GM21723 (cell line): ENCODE measurements around the gene HLA-DPB1.
A peak's percentile ranks its signal among the peaks of the same experiment; 100 is the strongest.
"Not testable (repeated sequence)": the region's sequence is repeated elsewhere in the genome, so short reads cannot be mapped to it uniquely, and the experiment has no call there.

Source experiments
- ATAC-seq: cut with Tn5 transposase; IDR thresholded peaks from one replicate; pipeline ENCODE4 v1.9.1; 2021; ENCODE audit warnings: mild to moderate bottlenecking, moderate library complexity; ENCODE audit not compliant: unreplicated experiment

The HLA-DPB1 gene

DNA sequence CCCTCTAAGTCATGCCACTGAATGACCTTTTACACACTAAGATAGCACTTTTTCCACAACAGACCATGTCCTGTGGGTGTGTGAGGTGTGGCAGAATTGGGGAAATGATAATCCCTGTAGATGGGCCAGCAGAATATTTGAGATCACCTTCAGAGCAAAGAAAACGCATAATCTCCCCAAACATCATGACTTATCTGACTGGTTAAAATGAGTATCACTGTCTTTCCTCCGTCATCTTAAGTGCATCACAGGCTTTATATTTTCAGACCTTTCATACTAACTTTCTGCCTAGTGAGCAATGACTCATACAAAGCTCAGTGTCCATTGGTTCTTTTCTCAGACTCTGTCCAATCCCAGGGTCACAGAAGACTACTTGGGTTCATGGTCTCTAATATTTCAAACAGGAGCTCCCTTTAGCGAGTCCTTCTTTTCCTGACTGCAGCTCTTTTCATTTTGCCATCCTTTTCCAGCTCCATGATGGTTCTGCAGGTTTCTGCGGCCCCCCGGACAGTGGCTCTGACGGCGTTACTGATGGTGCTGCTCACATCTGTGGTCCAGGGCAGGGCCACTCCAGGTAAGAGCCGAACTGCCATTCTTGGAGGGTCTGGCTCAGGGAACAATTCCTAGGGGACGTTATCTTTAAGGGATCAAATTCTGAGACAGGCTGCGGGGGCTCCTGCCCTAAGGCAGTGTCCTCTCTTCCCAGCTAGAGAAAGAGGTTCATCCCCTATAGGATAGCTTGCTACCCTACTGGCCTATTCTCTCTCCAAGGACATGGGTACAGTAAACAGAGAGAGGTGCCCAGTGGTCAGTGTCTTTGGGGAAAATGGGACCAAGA lies at the start of gene HLA-DPB1:
HLA-DPB1 (plus strand) TSS at position 423 of the 838 bp plus-strand sequence; CDS start at position 475, 52 bp downstream.
- peak; percentile 75 for ATAC-seq

DNA sequence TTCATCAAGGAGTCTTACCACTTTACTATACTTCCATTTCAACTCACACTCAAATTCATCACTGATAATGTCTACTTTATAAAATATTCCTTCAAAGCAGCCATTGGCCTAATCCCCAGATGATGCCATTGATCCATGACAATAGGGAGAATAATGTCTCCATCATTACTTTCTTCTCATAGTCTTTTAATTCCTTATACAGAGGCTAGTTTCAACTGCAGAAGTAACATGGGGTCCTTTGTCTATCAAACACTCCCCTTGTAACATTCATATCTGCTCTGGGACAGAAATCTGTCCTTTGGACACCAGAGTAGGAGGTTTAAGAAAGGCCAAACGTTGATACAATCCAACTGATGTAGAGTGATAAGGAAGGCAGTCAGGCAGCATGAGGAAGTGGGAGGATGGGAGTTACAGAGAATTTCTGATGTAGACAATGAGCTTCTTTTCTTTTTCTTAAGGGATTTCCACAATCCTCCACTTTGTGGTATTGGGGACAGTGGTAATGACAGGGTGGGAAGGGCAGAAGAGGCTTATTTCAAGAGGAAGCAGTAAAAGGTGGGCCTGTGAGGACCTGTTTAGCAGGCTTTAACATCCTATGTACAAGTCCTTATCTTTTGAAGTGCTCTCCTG lies 47.5 kb upstream of the HLA-DPB1 start:
- ATAC-seq, result no peak

DNA sequence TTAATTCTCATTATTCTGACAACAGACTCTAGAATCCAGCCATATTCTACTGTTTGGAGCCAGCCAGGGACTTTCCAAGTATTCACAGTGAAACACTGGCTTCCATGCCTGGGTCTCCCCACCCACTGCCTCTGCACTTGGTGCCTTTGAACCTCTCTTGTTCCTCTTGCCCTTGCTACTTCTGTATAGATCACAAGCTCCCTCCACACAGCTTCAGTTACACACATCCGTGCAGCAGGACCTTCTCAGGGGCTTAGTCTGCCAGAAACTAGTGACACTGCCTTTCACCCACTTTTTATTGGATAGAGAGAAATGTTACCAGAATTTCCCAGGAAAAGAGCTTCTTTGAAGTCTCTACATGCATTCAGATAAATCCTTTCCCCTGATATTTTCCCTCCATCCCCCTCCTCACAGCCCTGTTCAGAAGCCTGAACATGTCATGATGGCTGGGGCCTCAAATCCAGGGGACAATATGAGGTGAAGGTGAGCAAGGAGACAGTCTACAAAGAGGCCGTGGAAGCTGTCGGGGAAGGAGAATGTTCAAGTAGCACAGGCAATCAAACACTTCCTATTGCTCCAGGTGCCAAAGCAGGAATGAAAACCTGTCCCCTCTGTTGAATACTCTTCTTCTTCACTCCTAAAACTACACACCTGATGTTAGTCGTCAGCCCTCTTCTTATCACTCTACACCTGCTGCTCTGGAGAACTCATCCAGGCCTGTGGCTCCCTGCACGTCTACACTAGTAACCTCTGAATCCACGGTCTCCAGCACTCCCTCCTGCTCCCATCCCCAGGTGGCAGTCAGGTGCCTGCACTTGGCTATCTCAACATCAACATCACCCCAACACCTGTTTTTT lies 46.2 kb upstream of the HLA-DPB1 start:
- peak; percentile 66 for ATAC-seq

- ATAC-seq, result peak; percentile 3
Measured at GRCh38 chr6:33030245-33030644, 45.5 kb upstream of the HLA-DPB1 start.

DNA sequence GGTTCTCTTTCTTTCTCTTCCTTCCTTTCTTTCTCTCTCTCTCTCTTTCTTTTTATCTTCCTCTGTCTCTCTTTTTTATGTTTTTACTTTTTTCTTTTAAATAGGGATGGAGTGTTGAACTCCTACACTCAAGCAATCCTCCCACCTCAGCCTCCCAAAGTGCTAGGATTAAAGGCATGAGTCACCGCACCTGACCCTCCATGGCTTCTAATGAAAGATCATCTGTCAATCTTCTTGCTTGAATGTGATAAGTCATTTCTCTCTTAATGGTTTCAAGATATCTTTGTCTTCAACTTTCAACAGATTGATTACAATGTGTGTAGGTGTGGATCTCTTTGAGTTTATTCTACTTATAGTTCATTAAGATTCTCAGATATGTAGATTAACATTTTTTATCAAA lies 41.2 kb upstream of the HLA-DPB1 start:
- ATAC-seq, result no peak

DNA sequence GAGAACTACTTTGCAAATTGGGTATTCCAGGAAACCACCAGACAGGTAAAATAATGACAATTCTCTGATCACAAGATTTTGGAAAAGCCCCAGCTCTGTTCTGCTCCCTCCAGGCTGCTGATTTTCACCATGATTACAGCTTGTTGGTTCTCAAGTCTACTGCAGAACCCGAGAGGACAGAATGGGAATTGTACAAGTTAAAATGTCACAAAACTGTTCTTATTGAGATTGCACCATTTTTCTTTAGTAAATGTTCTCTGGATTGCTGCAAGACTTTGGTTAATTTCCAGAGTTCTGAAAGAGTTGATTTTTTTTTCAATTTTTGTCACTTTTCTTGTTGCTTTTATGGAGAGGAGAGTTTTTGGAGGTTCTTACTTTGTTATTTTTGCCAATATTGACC lies 39.3 kb upstream of the HLA-DPB1 start:
- ATAC-seq, result no peak

DNA sequence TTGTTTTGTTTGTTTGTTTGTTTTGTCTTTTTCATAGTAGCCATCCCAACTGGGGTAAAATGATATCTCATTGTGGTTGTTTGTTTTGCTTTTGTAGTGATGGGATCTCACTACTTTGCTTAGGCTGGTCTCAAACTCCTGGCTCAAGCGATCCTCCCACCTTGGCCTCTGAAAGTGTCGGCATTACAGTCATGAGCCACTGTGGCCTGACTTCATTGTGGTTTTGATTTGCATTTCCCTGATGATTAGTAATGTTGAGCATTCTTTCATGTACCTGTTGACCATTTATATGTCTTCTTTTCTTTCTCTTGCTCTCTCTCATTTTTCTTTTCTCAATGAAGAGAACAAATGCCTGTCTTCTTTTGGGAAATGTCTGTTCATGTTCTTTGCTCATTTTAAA lies 35.6 kb upstream of the HLA-DPB1 start:
- no peak for ATAC-seq

- no peak for ATAC-seq
Measured at GRCh38 chr6:33049323-33050013, 26.3 kb upstream of the HLA-DPB1 start.

DNA sequence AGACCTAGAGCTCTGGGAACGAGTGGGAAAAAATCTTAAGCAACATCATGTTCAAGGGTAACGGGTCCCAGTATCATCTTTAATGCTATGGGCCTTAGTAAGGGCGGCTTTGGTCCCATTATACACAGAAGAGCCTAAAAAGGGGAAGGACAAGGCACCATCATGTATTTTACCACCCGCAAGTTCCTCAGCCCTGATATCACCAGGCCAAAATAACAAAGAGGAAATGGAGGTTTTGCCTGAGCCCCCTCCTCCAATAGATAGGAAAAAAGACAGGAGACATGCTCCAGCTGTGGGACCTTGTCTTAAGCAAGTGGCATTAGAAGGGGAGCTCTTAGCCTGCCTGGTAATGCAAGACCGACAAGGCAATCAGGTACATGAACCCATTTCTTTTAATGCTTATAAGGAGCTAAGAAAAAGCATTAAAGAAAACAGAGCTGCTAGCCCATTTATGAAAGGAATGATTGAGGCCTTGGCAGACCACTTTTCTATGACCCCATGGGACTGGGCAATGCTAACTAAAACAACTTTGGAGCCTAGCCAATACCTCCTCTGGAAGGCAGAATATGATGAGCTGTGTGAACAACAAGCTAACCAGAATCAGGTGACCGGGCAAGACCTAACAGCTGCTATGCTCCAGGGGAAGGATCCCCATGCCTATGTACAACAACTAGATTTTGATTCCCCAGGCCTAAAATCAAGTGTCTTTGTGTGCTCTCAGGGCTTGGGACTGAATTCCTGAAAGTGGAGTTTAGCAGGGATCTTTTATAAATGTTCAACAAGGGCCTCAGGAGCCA lies 25.6 kb upstream of the HLA-DPB1 start:
- no peak for ATAC-seq

DNA sequence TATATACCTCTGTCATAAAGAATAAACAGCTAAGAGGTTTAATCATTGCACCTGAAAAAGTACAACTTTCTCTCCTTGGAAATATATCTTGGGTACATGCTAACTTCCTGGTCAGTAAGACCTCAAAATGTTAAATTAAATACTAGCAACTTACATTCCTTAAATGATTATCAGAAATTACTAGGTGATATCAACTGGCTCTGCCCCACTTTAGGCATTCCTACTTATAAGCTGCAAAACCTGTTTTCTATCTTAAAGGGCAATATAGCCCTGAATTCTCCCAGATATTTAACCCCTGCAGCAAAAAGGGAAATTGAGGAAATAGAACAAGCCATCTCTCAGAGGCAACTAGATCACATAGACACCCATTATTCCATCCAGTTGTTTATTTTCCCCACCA lies 23.2 kb upstream of the HLA-DPB1 start:
- no peak for ATAC-seq

DNA sequence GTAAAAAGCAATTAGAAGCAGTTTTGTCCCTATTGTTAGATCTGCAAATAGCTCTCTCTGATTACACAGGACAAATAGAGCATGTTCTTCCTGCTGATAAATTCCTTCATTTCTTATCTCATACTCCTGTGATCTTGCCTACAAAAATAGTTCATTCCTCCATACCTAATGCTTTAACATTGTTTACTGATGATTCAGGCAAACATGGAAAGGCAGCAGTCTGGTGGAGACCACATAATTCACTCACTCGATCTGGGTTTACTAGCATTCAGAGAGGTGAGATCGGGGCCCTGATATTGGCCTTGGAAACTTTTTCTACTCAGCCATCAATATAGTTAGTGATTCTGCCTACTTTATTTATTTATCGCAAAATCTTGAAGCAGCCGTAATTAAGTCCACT lies 22.6 kb upstream of the HLA-DPB1 start:
- no peak for ATAC-seq

DNA sequence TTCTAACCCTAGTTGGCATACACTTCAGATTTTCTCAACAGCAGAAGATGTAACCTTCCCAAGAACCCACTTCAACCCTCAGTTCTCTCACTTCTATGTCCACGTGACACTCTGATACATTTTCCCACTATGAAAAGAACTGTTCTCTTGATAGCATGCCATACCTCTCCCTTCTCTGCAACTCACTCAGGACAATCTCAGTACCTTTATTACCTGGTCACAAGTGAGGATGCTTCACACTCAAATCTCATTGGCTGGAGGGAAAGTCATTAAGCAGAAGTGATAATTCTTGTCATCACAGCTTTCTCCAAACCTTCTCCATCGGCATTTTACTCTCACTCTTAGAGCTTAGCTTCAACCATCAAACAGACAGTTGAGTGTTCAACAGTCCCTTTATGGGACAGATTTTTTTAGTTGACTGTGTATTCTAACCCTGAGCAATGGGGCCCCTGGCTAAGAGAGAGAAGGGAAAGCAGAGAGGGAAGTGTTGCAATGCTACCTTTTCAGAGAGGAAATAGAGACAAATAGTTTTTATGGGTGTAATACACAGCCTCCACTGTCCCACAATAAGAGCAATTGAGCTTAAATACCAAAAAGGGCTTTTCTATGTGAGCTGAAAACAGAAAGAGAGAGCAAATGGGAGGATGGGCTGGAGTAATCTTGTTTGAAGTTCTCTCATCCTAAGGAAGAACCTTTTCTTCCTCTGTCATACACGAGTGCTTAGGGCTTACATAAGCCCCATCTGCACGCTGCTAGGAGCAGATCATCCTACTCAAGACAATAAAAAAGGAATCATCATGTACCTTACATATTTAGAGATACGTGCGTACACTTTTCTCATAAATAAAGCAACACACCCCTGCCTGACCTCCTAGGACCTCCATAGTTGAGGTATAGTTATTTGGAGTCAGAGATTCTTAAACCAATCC lies 18.3 kb upstream of the HLA-DPB1 start:
- ATAC-seq, result no peak

- ATAC-seq, result peak; percentile 67
Measured at GRCh38 chr6:33061987-33062386, 13.8 kb upstream of the HLA-DPB1 start.

- not testable (repeated sequence) for ATAC-seq
Measured at GRCh38 chr6:33063435-33063834, 12.4 kb upstream of the HLA-DPB1 start.

DNA sequence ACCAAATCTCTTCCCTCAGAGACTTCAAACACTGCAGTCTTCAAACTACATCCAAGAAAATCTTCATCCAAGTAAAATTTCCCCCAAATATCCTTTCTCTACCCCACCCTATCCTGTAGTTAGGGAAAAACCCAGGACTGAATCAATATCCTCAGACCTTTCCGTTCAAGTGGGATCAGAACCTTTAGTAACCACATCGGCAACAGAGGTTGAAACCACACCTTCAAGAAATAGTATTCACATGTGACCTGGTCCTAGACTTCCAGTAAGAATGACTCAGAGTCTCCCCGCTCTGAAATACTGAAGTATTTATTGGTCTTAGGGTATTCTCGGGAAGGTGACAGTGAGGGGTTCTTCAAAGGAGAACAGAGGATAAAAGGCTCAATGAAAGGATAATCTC lies 11.1 kb upstream of the HLA-DPB1 start:
- no peak for ATAC-seq

- no peak for ATAC-seq
Measured at GRCh38 chr6:33065312-33065711, 10.5 kb upstream of the HLA-DPB1 start.

DNA sequence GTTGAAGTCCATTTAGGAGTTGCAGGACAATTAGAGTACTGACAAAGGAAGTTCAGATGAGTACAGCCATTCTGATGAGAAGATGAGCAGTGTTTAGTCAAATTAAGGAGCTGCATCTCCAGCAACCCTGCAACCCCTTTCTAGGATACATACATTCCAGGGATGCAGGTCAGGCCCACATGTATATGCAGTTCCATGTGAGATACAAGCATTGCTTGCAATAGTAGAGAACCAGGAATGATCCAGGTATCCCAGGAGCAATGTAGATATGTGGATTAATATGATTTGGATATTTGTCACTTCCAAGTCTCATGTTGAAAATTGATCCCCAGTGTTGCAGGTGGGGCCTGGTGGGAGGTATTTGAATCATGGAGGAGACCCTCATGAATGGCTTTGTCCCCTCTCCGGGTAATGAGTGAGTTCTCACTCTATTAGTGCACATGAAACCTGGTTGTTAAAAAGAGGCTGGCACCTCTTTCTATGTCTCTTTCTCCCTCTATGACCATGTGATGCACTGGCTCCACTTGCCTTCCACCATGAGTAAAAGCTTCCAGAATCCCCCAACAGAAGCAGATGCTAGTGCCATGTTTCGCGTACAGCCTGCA lies 8.8 kb upstream of the HLA-DPB1 start:
- no peak for ATAC-seq

DNA sequence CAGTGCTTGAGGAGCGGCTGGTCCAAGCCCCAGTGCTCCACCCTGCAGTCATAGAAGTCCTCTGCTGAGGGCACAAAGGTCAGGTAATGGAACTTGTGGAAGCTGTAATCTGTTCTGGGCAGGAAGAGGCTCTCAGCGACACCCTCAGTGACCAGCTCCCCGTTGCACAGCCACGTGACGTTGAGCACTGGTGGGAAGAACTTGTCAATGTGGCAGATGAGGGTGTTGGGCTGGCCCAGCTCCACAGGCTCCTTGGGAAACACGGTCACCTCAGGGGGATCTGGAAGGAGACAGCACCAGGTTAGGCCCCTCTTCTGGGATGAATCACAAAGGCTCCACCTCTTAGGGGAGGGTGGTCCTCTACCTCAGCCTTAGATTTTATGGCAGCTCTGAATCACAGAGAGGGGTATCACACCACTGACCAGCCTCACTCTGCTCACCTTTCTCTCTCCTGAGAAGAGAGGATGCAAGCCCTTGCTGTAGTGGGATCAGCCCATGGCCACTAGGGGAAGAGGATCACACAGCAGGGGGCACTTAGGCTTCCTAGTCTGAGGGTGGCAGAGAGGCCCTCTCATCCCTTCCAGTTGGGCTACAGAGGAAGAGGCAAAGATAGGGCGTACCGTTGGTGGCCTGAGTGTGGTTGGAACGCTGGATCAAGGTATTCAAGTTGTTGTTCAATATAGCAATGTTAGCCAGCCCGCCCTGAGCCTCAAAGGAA lies 6.6 kb upstream of the HLA-DPB1 start:
- ATAC-seq, result no peak
